HUES48 (cell line): ENCODE measurements around the gene TCF3.
A peak's percentile ranks its signal among the peaks of the same experiment; 100 is the strongest.

Experiments used
- H3K27ac ChIP-seq: one replicate; pipeline ENCODE4 v1.7.0; 2013; ENCODE audit warnings: low read depth, low read length, inconsistent platforms
- H3K27me3 ChIP-seq: 2 replicates; pipeline ENCODE4 v1.6.1; 2013; ENCODE audit warnings: mild to moderate bottlenecking, low read length; ENCODE audit not compliant: control insufficient read depth, insufficient read depth
- H3K36me3 ChIP-seq: 2 replicates; pipeline ENCODE4 v1.6.1; 2013; ENCODE audit warnings: low read length; ENCODE audit not compliant: control insufficient read depth, insufficient read depth
- H3K4me1 ChIP-seq: 2 replicates; pipeline ENCODE4 v1.6.1; 2013; ENCODE audit warnings: mild to moderate bottlenecking, low read length; ENCODE audit not compliant: control insufficient read depth, insufficient read depth
- H3K4me3 ChIP-seq: 2 replicates; pipeline ENCODE4 v1.5.1; 2013; ENCODE audit warnings: mild to moderate bottlenecking, low read depth, low read length
- H3K9ac ChIP-seq: 2 replicates; pipeline ENCODE4 v1.6.1; 2013; ENCODE audit warnings: mild to moderate bottlenecking, low read depth, low read length, moderate library complexity
- H3K9me3 ChIP-seq: 2 replicates; pipeline ENCODE4 v1.6.1; 2013; ENCODE audit warnings: low read length; ENCODE audit not compliant: control insufficient read depth, insufficient read depth

The TCF3 gene

DNA sequence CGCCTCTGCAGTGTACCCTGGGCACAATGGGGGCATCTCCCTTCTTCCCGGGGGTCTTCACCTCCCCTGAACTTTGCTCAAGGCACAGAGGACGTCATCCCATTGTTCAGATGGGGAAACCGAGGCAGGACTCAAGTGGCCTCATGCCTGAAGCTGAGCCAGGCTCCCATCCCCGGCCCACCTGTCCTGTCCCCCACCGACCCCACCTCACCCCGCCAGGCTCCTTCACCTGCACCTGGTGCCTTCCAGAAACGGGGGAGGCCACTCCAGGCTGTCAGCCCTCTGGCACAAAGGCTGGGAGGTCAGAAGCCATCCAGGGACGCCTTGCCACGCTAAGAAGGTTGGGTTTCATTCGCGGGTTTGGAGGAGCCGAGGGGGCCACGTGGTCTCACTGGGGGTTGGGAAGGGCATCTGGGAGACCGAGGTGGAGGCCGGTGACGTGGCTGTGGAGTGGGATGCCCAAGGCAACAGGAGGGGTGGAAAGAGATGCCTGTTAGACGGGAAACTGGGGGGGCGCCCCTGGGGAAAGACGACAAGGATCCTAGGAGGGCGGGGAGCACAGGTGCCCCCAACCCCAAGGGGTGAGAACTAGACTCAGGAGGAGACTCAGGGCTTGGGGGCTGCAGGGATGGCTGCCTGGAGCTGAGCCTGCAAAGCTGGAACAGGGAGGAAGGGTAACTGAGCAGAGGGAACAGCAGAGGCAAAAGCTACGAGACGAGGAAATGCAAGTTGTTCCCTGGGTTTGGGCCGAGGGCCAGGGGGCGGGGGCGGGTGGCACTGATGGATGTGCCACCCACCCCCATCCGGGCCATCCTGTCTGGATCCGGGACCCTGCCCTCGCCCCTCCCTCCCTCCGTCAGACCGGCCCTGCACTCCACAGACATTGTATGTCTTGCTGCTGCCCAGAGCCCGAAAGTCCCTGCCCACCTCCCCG lies 6.0 kb upstream of the TCF3 start:
- Histone ChIP-seq H3K27me3 (no peaks in the 10 kb centered on the region), H3K4me1 (no peaks in the 10 kb centered on the region), H3K4me3 (no peak overlapping the region), H3K9ac (no peak overlapping the region), H3K36me3 (no peaks in the 10 kb centered on the region), H3K27ac (no peak overlapping the region), H3K9me3 (no peaks in the 10 kb centered on the region)

GRCh38 chr19:1657746-1658145 lies 5.3 kb upstream of the TCF3 start:
- Histone ChIP-seq H3K4me1 (no peaks in the 10 kb centered on the region), H3K36me3 (no peaks in the 10 kb centered on the region), H3K4me3 (no peak overlapping the region), H3K9me3 (no peaks in the 10 kb centered on the region), H3K27ac (no peak overlapping the region), H3K27me3 (no peaks in the 10 kb centered on the region), H3K9ac (no peak overlapping the region)

GRCh38 chr19:1656988-1657536 lies 4.6 kb upstream of the TCF3 start:
- H3K27me3 ChIP-seq = no peaks in the 10 kb centered on the region

DNA sequence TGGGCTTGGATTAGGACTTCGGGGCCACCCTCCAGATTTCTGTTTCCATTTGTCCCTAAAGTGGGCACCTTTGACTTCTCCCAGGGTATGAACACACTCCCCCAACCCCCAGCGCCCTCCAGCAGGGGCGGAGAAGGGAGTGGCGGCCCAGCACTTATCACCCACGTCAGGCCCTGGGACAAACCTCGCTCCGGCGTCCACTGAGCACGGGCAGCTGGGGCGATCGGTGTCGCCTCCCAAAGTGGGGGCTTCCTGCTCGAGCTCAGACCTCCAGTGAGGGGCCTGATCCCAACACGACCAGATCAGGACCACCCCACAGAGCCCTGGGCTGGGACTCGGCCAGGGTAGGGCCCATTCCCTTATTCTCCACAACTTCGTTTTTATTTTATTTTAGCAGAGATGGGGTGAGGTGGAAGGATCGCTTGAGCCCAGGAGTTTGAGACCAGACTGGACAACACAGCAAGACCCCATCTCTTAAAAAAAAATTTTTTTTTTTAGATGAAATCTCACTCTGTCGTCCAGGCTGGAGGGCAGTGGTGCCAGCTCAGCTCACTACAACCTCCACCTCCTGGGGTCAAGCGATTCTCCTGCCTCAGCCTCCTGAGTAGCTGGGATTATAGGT lies 3.7 kb upstream of the TCF3 start:
- Histone ChIP-seq H3K4me1 (no peaks in the 10 kb centered on the region), H3K36me3 (no peaks in the 10 kb centered on the region), H3K27me3 (no peaks in the 10 kb centered on the region), H3K9ac (no peak overlapping the region), H3K27ac (no peak overlapping the region), H3K9me3 (no peaks in the 10 kb centered on the region), H3K4me3 (no peak overlapping the region)

More at GRCh38 chr19:1656988-1657536, 4.6 kb upstream of the TCF3 start:
- Histone ChIP-seq H3K4me3 (no peak overlapping the region), H3K9ac (no peak overlapping the region), H3K4me1 (no peaks in the 10 kb centered on the region), H3K9me3 (no peaks in the 10 kb centered on the region), H3K36me3 (no peaks in the 10 kb centered on the region), H3K27ac (no peak overlapping the region)

- no peaks in the 10 kb centered on the region for H3K27me3 ChIP-seq
- no peaks in the 10 kb centered on the region for H3K36me3 ChIP-seq
- peaks cover under 1% of the 10 kb centered on the region for H3K4me1 ChIP-seq
- no peaks in the 10 kb centered on the region for H3K9me3 ChIP-seq
- H3K27ac ChIP-seq = no peak overlapping the region
- no peak overlapping the region for H3K4me3 ChIP-seq
- H3K9ac ChIP-seq = no peak overlapping the region
These were observed 2.9 kb upstream of the TCF3 start for GRCh38 chr19:1655131-1655981.

DNA sequence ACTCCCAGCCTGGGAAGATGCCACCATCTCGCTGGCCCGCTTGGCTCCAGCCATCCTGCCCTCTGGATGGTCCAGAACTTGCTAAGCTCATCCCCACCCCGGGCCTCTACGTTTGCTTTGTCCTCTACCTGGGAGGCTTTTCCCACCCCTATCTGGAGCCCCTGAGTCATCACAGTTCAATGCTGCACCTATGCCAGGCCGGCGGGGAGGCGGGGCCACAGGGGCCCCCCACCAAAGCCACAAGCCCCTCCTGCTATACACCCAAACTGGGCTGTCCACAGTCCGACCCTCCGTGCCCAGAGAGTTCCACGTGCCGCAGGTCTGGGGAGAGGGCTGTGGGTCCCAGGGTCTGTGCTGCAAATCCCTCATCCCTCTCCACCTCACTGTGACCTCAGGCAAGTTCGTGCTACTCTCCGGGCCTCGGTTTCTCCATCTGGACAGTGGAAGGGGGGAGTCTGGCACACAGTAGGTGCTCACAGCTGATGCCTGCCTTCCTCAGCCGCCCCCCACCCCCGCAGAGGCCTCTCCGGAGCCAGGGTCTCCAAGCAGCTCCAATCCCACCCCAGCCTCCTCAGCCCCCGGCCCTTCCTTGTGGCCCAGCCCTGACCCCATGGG lies 1.9 kb upstream of the TCF3 start:
- Histone ChIP-seq H3K9me3 (no peaks in the 10 kb centered on the region), H3K4me3 (no peak overlapping the region), H3K27me3 (no peaks in the 10 kb centered on the region), H3K27ac (no peak overlapping the region), H3K9ac (no peak overlapping the region), H3K4me1 (peaks cover 5% of the 10 kb centered on the region), H3K36me3 (peaks cover 10% of the 10 kb centered on the region)

- Histone ChIP-seq H3K4me3 (peak overlapping the region; percentile 92), H3K27ac (peak overlapping the region; percentile 99), H3K27me3 (no peaks in the 10 kb centered on the region), H3K4me1 (peaks cover 5% of the 10 kb centered on the region), H3K9me3 (no peaks in the 10 kb centered on the region), H3K9ac (peak overlapping the region; percentile 83), H3K36me3 (peaks cover 20% of the 10 kb centered on the region)
These were observed 849 bp upstream of the TCF3 start for GRCh38 chr19:1653300-1653628.

DNA sequence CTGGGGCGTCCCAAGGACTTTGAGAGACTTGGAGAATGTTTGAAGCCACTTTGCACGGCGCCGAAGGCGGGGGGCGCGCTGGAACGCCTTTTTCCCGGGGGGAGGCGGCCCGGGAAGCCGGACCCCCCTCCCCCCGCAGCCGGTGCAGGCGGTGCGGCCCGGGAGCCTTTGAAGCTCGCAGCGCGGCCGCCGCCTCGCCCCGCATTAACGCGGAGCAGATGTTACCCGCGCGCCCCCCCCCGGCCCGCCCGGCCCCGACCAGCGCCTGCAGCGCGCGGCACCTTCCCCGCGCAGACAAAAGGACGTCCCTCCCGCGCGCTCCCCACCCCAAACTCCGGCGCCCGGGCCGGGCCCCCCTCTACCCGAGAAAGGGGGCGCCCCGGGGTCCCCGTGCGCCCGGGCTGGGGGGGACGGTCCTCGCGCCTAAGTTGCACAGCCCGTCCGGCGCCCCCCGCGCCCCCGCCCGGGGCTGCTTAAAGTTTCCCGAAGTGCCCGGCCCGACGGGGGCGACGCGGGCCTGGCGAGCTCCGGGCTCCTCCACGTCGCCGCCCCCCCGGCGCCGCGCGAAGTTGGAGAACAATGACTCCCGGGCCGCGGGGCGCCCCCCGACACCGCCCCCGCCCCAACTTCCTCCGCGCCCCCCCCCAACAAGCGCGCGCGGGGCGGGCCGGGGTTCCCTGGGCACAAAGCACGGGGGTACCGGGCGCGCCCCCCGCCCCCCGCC lies 685 bp downstream of the TCF3 start:
- Histone ChIP-seq H3K4me1 (peaks cover 5% of the 10 kb centered on the region), H3K9me3 (no peaks in the 10 kb centered on the region), H3K27ac (peak overlapping the region; percentile 95), H3K4me3 (peak overlapping the region; percentile 87), H3K9ac (peak overlapping the region; percentile 90), H3K27me3 (no peaks in the 10 kb centered on the region), H3K36me3 (peaks cover 35% of the 10 kb centered on the region)

DNA sequence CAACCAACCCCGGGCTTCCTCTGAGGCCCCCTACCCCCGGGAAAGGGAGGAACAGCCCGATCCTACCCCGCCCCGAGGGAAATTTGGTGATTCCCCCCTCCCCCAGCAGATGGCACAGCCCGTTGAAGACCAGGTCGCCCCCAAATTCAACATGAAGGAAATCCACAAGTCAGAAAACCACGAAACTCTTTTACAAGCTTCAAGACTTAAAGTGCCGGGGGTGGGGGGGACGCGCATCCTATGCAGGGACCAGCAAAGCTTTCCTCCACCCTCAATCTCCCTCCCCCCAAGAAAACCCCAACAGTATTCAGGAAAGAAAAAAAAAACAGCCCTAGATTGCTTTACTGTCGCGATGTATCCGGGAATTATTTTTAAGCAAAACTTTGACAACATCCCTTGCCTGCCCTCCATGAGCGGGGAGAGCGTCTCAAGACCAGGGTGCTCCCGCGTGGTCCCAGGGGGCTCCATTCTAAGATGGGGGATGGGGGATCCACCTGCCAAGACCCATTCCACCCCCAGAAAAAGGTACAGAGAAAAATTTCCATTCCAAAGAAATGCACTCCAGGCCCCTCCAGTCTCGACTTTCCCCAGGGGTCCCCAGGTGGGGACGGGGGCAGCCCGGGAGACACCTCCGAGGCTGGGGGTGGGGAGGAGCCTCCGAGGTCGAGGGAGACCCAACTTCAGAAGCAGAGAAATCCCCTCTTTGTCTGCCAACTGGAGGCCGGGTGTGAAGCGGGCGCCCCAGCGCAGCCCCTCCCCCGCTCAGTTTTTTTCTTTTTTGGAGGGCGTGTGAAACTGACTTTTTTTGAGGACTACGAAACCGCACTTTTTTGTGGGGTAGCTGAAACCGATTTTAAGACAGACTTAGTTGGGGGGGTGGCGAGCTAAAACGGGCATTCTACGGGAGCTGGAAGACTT lies 1.5 kb downstream of the TCF3 start:
- H3K4me1 ChIP-seq = peaks cover 5% of the 10 kb centered on the region
- H3K9ac ChIP-seq = peak overlapping the region; percentile 90
- no peaks in the 10 kb centered on the region for H3K27me3 ChIP-seq
- peak overlapping the region; percentile 87 for H3K4me3 ChIP-seq
- peaks cover 43% of the 10 kb centered on the region for H3K36me3 ChIP-seq
- peak overlapping the region; percentile 95 for H3K27ac ChIP-seq
- H3K9me3 ChIP-seq = no peaks in the 10 kb centered on the region
